ENCODE results near the gene PTDSS2.
"Not testable (repeated sequence)": the region's sequence is repeated elsewhere in the genome, so short reads cannot be mapped to it uniquely, and the experiment has no call there.

Gene PTDSS2

GRCh38 chr11:508956-509355, 58.9 kb downstream of the PTDSS2 start:
- no peak for DNase-seq

DNA sequence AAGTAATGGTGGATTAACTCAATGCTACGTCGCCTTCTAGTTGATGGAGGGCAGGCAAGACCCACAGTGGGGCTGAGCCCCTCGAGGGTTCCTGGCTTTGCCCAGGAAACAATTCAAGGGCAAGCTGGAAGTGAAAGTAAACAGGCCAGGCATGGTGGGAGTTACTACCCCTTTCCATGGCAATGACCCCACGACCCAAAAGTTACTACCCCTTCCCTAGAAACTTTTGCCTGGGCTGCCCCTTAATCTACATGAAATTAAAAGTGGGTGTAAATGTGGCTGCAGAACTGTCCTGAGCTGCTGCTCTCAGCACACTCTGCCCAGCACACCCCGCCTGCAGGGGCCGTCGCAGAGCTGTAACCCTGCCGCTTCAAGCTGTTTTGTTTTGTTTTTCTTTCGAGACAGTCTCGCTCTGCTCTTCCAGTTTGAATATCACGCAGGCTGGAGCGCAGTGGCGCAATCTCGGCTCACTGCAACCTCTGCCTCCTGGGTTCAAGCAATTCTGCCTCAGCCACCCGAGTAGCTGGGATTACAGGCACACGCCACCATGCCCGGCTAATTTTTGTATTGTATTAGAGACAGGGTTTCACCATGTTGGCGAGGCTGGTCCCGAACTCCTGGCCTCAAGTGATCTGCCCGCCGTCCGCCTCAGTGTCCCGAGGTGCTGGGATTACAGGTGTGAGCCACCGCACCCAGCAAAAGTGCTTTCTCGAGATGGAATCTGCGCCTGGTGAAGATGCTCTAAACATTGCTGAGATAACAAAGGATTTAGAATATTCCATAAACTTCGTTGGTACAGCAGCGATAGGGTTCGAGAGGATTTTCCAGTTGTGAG, 62.9 kb downstream of the PTDSS2 start:
- DNase-seq = no peak

DNA sequence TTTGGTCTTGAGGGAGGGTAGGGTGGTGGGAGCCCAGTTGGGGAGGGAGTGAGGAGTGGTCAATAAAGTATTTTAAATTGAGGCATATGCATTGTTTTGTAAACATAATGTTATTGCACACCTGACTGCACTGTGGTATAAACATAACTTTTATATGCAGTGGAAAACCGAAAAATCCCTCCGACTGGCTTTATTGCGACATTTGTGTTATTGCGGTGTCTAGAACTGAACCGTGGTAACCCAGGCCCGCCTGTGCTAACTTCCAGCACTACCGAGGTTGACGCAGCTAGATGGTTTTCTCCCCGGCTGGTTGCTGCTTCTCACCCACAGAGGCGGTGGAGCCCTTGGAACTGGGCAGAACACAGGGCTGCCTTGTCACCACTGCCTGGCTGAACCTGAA, 64.5 kb downstream of the PTDSS2 start:
- no peak for DNase-seq

- no peak for DNase-seq
These were observed 65.1 kb downstream of the PTDSS2 start for GRCh38 chr11:515131-515530.

GRCh38 chr11:516400-516799, 66.3 kb downstream of the PTDSS2 start:
- DNase-seq = no peak

DNA sequence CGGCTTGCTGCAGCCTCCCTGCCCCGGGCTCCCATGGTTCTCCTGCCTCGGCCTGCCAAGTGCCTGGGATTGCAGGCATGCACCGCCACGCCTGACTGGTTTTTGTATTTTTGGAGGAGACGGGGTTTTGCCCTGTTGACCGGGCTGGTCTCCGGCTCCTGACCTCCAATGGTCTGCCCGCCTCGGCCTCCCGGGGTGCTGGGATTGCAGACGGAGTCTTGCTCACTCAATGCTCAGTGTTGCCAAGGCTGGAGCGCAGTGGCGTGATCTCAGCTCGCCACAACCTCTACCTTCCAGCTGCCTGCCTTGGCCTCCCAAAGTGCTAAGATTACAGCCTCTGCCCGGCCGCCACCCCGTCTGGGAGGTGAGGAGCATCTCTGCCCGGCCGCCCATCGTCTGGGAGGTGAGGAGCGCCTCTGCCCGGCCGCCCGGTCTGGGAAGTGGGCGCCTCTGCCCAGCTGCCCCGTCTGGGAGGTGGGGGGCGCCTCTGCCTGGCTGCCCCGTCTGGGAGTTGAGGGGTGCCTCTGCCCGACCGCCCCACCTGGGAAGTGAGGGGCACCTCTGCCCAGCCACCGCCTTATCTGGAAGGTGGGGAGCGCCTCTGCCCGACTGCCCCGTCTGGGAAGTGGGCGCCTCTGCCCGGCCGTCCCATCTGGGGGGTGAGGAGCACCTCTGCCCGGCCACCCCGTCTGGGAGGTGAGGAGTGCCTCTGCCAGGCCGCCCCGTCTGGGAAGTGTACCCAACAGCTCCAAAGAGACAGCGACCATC, 67.0 kb downstream of the PTDSS2 start:
- DNase-seq = not testable (repeated sequence)

GRCh38 chr11:518463-519202, 68.6 kb downstream of the PTDSS2 start:
- peak; percentile 84 for DNase-seq

DNA sequence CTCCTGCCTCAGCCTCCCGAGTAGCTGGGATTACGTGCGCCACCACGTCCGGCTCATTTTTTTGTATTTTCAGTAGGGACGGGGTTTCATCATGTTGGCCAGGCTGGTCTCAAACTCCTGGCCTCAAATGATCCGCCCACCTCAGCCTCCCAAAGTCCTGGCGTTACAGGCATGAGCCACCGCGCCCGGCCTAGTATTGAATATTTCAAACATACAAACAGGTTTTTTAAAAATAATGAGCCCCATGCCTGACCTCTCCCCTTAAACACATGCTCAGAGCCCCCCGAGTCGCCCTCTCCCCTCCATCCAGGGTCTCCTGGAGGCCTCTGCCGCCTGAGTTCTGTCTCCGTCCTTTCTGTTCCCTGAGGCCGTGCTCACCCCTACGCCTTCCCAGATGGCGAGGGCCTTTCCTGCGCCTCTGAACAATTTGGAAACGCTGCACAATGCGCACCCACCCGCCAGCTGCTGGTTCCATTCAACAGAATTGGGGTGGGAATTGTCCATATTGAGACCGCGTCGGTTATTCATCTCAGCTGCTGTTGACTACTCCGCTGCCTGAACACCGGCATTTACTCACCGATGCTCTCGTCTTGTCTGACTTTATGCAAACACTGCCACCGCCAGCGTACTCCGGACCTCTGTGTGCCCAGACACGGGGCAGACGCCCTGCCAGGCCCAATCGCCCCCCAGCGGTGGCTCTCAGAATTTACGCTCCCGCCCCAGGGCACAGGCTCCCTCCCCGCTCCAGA, 70.5 kb downstream of the PTDSS2 start:
- no peak for DNase-seq

DNA sequence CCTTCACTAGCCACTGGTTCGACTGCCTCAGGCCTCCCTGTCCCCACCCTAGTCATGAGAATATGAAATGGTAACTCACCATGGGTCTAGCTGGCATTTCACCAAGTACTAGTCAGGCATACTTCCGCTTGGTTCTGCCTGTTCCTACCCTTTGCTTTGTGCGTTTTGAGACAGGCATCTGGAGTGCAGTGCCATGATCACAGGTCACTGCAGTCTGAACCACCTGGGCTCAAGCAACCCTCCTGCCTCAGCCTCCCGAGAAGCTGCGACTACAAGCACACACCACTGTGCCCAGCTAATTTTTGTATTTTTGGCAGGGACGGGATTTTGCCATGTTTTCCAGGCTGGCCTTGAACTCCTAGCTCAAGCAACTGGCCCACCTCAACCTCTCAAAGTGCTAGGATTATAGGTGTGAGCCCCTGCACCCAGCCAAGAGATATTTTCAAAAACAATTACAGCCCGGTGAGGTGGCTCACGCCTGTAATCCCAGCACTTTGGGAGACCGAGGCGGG, 71.2 kb downstream of the PTDSS2 start:
- DNase-seq = no peak

GRCh38 chr11:526192-526591, 76.1 kb downstream of the PTDSS2 start:
- no peak for DNase-seq

DNA sequence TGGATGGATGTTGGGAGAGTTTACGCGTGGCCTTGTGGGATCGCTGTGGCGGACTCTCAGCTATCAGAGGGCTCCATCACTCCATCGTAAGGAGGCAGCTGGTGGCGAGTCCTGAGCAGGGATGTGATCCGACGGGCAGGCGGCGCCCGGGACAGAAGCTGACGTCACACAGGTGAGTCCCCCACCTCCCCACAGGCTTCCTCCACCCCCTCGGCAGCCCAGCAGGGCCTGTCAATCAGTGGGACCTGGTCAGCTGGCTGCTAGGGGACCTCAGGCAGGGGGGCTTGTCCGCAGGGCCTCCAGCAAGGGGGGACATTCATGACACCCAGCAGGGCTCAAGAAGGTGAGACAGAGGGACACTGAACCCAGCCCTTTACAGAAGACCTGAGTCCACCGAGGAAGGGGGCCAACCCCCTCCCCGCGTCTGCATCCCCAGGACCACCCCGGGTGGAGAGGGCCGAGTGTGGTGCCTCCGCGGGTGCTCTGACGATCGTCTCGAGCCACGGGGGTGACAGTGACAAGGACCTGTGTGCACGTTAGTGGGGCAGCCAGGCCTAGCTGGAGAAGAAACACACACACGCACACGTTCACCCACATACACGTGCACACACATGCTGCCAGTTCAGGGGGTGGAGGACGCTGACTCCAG, 78.2 kb downstream of the PTDSS2 start:
- no peak for DNase-seq

- DNase-seq = no peak
These were observed 79.0 kb downstream of the PTDSS2 start for GRCh38 chr11:528815-529727.

- no peak for DNase-seq
These were observed 79.8 kb downstream of the PTDSS2 start for GRCh38 chr11:529728-530411.

- no peak for DNase-seq
These were observed 81.1 kb downstream of the PTDSS2 start for GRCh38 chr11:530960-531831.

DNA sequence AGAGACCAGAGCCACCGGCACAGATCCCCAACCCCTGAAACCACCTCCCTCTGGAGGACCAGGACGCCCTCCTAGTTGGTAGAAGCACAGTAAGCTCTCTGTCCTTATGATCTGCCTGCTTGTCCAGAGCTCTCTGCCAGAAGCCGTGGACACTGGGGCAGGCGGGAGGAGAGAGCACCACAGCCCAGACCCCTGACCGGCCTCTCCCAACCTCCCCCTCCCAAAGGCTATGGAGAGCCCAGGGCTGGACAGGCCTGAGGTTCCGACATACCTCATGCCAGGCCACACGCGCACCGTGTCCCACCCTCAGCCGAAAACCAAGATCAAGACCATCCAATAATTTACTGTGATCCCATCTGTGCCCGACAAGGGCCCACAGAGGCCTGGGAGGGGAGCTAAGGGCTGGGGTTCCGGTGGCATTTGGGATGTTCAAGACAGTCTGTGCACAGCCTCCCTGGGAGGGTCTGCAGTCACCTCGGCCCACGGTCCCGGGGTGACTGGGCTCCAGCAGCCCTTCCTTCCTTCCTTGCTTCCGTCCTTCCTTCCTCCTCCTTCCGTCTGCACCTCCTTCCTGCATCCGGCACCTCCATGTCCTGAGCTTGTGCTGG, 81.9 kb downstream of the PTDSS2 start:
- no peak for DNase-seq

DNA sequence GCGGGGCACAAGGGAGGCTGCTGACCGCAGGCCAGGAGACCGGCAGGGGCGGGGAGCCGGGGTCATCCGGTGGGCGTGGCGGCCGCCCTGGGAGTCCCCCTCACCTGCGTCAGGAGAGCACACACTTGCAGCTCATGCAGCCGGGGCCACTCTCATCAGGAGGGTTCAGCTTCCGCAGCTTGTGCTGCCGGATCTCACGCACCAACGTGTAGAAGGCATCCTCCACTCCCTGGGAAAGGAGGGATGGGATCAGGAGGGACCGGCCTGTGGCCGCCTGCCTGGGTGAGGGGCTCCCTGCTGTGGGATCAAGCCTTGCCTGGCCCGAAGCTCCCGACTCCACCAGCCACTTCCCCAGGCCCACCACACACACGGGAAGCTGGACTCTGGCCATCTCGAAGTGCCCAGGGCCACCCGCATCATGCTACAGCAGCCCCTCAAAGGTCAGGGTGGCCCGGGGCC, 82.5 kb downstream of the PTDSS2 start:
- no peak for DNase-seq

GRCh38 chr11:532986-533585, 83.0 kb downstream of the PTDSS2 start:
- DNase-seq = no peak

All from activated effector memory CD4-positive, alpha-beta T cell treated with Interleukin-2 at 50 U/mL for 16 hours (primary cell).